ENCODE results near the gene HIPK4.

Gene HIPK4

GRCh38 chr19:40392894-40393517 is 3.0 kb upstream of the HIPK4 start:
- in situ Hi-C loops (cut with MboI; ENCODE audit: low sequenced_read_pairs, unreplicated experiment), result no loop called here
- no peak for DNase-seq (ENCODE audit: low spot score)
- TF ChIP-seq CTCF (IDR thresholded peaks at IDR 0.05; ENCODE audit: borderline replicate concordance, control extremely low read depth, extremely low read depth, insufficient read depth, missing control alignments), result peak; percentile 20

- DNase-seq (ENCODE audit: low spot score), result no peak
- in situ Hi-C loops (cut with MboI; ENCODE audit: low sequenced_read_pairs, unreplicated experiment), result no loop called here
- no peak for TF ChIP-seq CTCF (IDR thresholded peaks at IDR 0.05; ENCODE audit: borderline replicate concordance, control extremely low read depth, extremely low read depth, insufficient read depth, missing control alignments)
Measured at GRCh38 chr19:40392123-40392522, 2.1 kb upstream of the HIPK4 start.

- in situ Hi-C loops (cut with MboI; ENCODE audit: low sequenced_read_pairs, unreplicated experiment), result no loop called here
- no peak for TF ChIP-seq CTCF (IDR thresholded peaks at IDR 0.05; ENCODE audit: borderline replicate concordance, control extremely low read depth, extremely low read depth, insufficient read depth, missing control alignments)
- DNase-seq (ENCODE audit: low spot score), result no peak
Measured at GRCh38 chr19:40389404-40390083, 437 bp downstream of the HIPK4 start.

- DNase-seq (ENCODE audit: low spot score), result no peak
- in situ Hi-C loops (cut with MboI; ENCODE audit: low sequenced_read_pairs, unreplicated experiment), result no loop called here
- TF ChIP-seq CTCF (IDR thresholded peaks at IDR 0.05; ENCODE audit: borderline replicate concordance, control extremely low read depth, extremely low read depth, insufficient read depth, missing control alignments), result no peak
Measured at GRCh38 chr19:40388481-40388880, 1.5 kb downstream of the HIPK4 start.

- DNase-seq (ENCODE audit: low spot score), result no peak
- TF ChIP-seq CTCF (IDR thresholded peaks at IDR 0.05; ENCODE audit: borderline replicate concordance, control extremely low read depth, extremely low read depth, insufficient read depth, missing control alignments), result no peak
- in situ Hi-C loops (cut with MboI; ENCODE audit: low sequenced_read_pairs, unreplicated experiment), result no loop called here
Measured at GRCh38 chr19:40387155-40387554, 2.8 kb downstream of the HIPK4 start.

- no peak for TF ChIP-seq CTCF (IDR thresholded peaks at IDR 0.05; ENCODE audit: borderline replicate concordance, control extremely low read depth, extremely low read depth, insufficient read depth, missing control alignments)
- DNase-seq (ENCODE audit: low spot score), result no peak
- in situ Hi-C loops (cut with MboI; ENCODE audit: low sequenced_read_pairs, unreplicated experiment), result no loop called here
Measured at GRCh38 chr19:40383668-40384248, 6.2 kb downstream of the HIPK4 start.
